Ovary (tissue), 9 donors: ENCODE data around the gene CACNB3. TPM values are rescaled to one million over a fixed set of nuclear protein-coding genes. Genes with fewer than 3 reads are reported as not detected.

Experiments
- DNase-seq, 5 donors: peaks; one replicate each; pipeline ENCODE4 v3.0.0-alpha.2; 2019 to 2020
- H3K27ac ChIP-seq, 2 donors: fragments of 200-600 bp; one replicate each; pipeline versions ENCODE4 v1.5.1 to v1.8.0; 2019 to 2022
- H3K27me3 ChIP-seq: fragments of 200-600 bp; one replicate; pipeline ENCODE4 v1.8.0; 2022
- H3K36me3 ChIP-seq: fragments of 200-600 bp; sonication (generic); one replicate; pipeline ENCODE4 v1.5.1; 2019
- H3K4me1 ChIP-seq: one replicate; pipeline ENCODE4 v1.8.1; 2013; ENCODE audit warnings: mild to moderate bottlenecking, moderate library complexity; ENCODE audit not compliant: insufficient read depth
- H3K4me3 ChIP-seq: fragments of 200-600 bp; sonication (generic); one replicate; pipeline ENCODE4 v1.5.1; 2017
- H3K9me3 ChIP-seq, 2 donors: fragments of 200-600 bp in 1 of 2; sonication (generic) in 1 of 2; one replicate each; pipeline versions ENCODE4 v1.5.1 to v1.8.1; 2013 to 2019; ENCODE audit warnings: mild to moderate bottlenecking in 1 of 2, moderate library complexity in 1 of 2
- CTCF ChIP-seq, 3 donors: fragments of 450-650 bp in 2 of 3; fragments of 200-600 bp in 1 of 3; IDR thresholded peaks; one replicate each; pipeline versions ENCODE4 v1.5.1 to v1.8.0; 2016 to 2022; ENCODE audit warnings: antibody characterized with exemption in 3 of 3, mild to moderate bottlenecking in 1 of 3
- EP300 ChIP-seq: sonication (generic); formaldehyde crosslinking; IDR thresholded peaks from one replicate; pipeline ENCODE4 v1.6.1; 2017; ENCODE audit warnings: antibody characterized with exemption
- POLR2A ChIP-seq: fragments of 450-650 bp; IDR thresholded peaks from one replicate; pipeline ENCODE4 v1.6.1; 2017; ENCODE audit warnings: antibody characterized with exemption, mild to moderate bottlenecking, moderate library complexity
- WGBS, 3 donors: extraction: QIAGEN DNeasy Blood & Tissue Kit in 1 of 3; methylation state at CpG; one replicate each; pipeline versions ENCODE4 v1.1.5 to v1.1.7; 2013 to 2017; 5-methylcytosine and 5-hydroxymethylcytosine counted together
- intact Hi-C, 4 donors: fragments of 100-400 bp; cut with DNase I; formaldehyde crosslinking; loops; one replicate each; pipeline versions ENCODE4 v1.11.0 to v1.15.1; 2022 to 2023
- polyA plus RNA-seq, 2 donors: library from polyadenylated mRNA; stranded (reverse); fragments of 200-250 nt in 1 of 2; fragments of 350-450 nt in 1 of 2; fragmentation: Illumina TruSeq in 1 of 2; extraction: RNeasy Lipid Tissue Mini Kit (QIAGEN cat#74804) in 1 of 2; gene quantifications; one replicate each; pipeline ENCODE4 v1.2.3, GENCODE V29; 2013 to 2014
- total RNA-seq, 7 donors: library from RNA; depleted of rRNA in 2 of 7; stranded (reverse); fragments of >200 nt in 2 of 7; fragmentation: NEBNext Ultra II Directional in 3 of 7; extraction: Animal tissue kit (Norgen Biotek cat#: 25700) in 3 of 7; gene quantifications; one replicate each; pipeline versions ENCODE4 v1.1.0 to v1.2.4, GENCODE V29; 2016 to 2023
- donor health status: DM: no; HTN: no; CAD: no; lungs with moderate emphysema.
- donor health status: DM: no; HTN: no; CAD: no.
- donor health status: Bipolar disorder and iron deficiency.
- donor health status: DM: yes; HTN: yes; CAD: no.
- donor health status: DM: no; HTN: no; CAD: no.
- donor health status: DM: yes; HTN: yes; CAD: no.

The CACNB3 gene
- total and polyA plus RNA-seq, 9 donors: 24.1 to 162 (median 75.2) TPM

GRCh38 chr12:48827026-48827425 lies 8.7 kb downstream of the CACNB3 start:
- 69 to 71% (median 70%) methylated on average over 8 of the region's 8 CpGs for WGBS, 3 donors
- H3K36me3 ChIP-seq: no peaks in the 10 kb centered on the region
- no peak for DNase-seq

GRCh38 chr12:48827513-48828096 lies 9.3 kb downstream of the CACNB3 start:
- TF ChIP-seq EP300 (no peak), POLR2A (no peak), CTCF (IDR thresholded peaks at IDR 0.05) (no peak)
- DNase-seq: peak in 1 of 5 donors; percentile 43
- WGBS, 3 donors: 85 to 86% (median 85%) methylated on average over 13 to 17 of the region's 17 CpGs
- no peaks in the 10 kb centered on the region for H3K4me1 ChIP-seq
- H3K27me3 ChIP-seq: no peaks in the 10 kb centered on the region
- no peaks in the 10 kb centered on the region for H3K36me3 ChIP-seq
- no peaks in the 10 kb centered on the region for H3K9me3 ChIP-seq
- H3K4me3 ChIP-seq: no peak overlapping the region
- no peak overlapping the region for H3K27ac ChIP-seq
- intact Hi-C loops: no loop called here

More at GRCh38 chr12:48827026-48827425, 8.7 kb downstream of the CACNB3 start:
- Histone ChIP-seq H3K4me1 (no peaks in the 10 kb centered on the region), H3K27me3 (no peaks in the 10 kb centered on the region), H3K27ac (no peak overlapping the region), H3K4me3 (no peak overlapping the region), H3K9me3 (no peaks in the 10 kb centered on the region)
- intact Hi-C loops: no loop called here
- TF ChIP-seq CTCF (IDR thresholded peaks at IDR 0.05): no peak
- TF ChIP-seq POLR2A: no peak
- TF ChIP-seq EP300: no peak

- intact Hi-C loops: no loop called here
These were observed 10.0 kb downstream of the CACNB3 start for GRCh38 chr12:48828293-48828692.

GRCh38 chr12:48828841-48829575 lies 10.7 kb downstream of the CACNB3 start:
- DNase-seq: no peak
- Histone ChIP-seq H3K27ac (no peak overlapping the region), H3K9me3 (no peaks in the 10 kb centered on the region), H3K4me3 (no peak overlapping the region), H3K4me1 (no peaks in the 10 kb centered on the region), H3K36me3 (no peaks in the 10 kb centered on the region), H3K27me3 (no peaks in the 10 kb centered on the region)
- TF ChIP-seq POLR2A: no peak
- no peak for TF ChIP-seq EP300
- no peak for TF ChIP-seq CTCF (IDR thresholded peaks at IDR 0.05)
- WGBS, 3 donors: 74 to 81% (median 79%) methylated on average over 16 of the region's 16 CpGs
- intact Hi-C loops: no loop called here

More at GRCh38 chr12:48828293-48828692, 10.0 kb downstream of the CACNB3 start:
- no peaks in the 10 kb centered on the region for H3K36me3 ChIP-seq
- TF ChIP-seq CTCF (IDR thresholded peaks at IDR 0.05) (no peak), EP300 (no peak), POLR2A (no peak)
- H3K9me3 ChIP-seq: no peaks in the 10 kb centered on the region
- no peaks in the 10 kb centered on the region for H3K4me1 ChIP-seq
- H3K27ac ChIP-seq: no peak overlapping the region
- no peak for DNase-seq
- H3K27me3 ChIP-seq: no peaks in the 10 kb centered on the region
- 64 to 79% (median 67%) methylated on average over 2 of the region's 2 CpGs for WGBS, 3 donors
- H3K4me3 ChIP-seq: no peak overlapping the region
